HepG2 (cell line): Measurements from ENCODE around the gene WDR81. TPM values are rescaled to one million over a fixed set of nuclear protein-coding genes. Genes with fewer than 3 reads are reported as not detected.

Experiments used
- ARNTL ChIP-seq: sonication (generic); formaldehyde crosslinking; IDR thresholded peaks from 2 replicates; pipeline ENCODE4 v1.4.0; 2020; ENCODE audit warnings: mild to moderate bottlenecking, missing genetic modification reagents
- BORCS8-MEF2B ChIP-seq: sonication (generic); formaldehyde crosslinking; IDR thresholded peaks from 2 replicates; pipeline ENCODE4 v1.8.0; 2022; ENCODE audit warnings: mild to moderate bottlenecking, missing genetic modification reagents
- CEBPG ChIP-seq: IDR thresholded peaks from 2 replicates; pipeline ENCODE4 v1.6.1; 2016
- CSRNP2 ChIP-seq: sonication (generic); formaldehyde crosslinking; conservative IDR thresholded peaks from 2 replicates; pipeline ENCODE4 v1.8.0; 2022; ENCODE audit warnings: low read depth, missing genetic modification reagents
- DZIP1 ChIP-seq: sonication (generic); formaldehyde crosslinking; IDR thresholded peaks from 2 replicates; pipeline ENCODE4 v1.5.0; 2020; ENCODE audit warnings: mild to moderate bottlenecking, missing genetic modification reagents
- ELK4 ChIP-seq: sonication (generic); formaldehyde crosslinking; IDR thresholded peaks from 2 replicates; pipeline ENCODE4 v1.9.0; 2021; ENCODE audit warnings: missing genetic modification reagents, borderline replicate concordance
- EP300 ChIP-seq, 3 experiments: sonication (generic) in 1 of 3; formaldehyde crosslinking in 1 of 3; IDR thresholded peaks; 2 replicates each; pipeline versions ENCODE4 v1.5.1 to v1.6.1; 2011 to 2020; ENCODE audit warnings: low read depth in 2 of 3, low read length in 2 of 3, borderline replicate concordance in 1 of 3, improper control_type of control experiment in 1 of 3, mild to moderate bottlenecking in 1 of 3, missing genetic modification reagents in 1 of 3, moderate library complexity in 1 of 3
- MEIS1 ChIP-seq: sonication (generic); formaldehyde crosslinking; IDR thresholded peaks from 2 replicates; pipeline ENCODE4 v1.9.0; 2021; ENCODE audit warnings: mild to moderate bottlenecking, missing genetic modification reagents, moderate library complexity, borderline replicate concordance
- NKX3-1 ChIP-seq: sonication (generic); formaldehyde crosslinking; IDR thresholded peaks from 2 replicates; pipeline ENCODE4 v1.5.0; 2020; ENCODE audit warnings: missing genetic modification reagents
- PHB2 ChIP-seq: fragments of 450-650 bp; IDR thresholded peaks from 2 replicates; pipeline ENCODE4 v1.6.1; 2018; ENCODE audit not compliant: partially characterized antibody
- RBM22 ChIP-seq: fragments of 200-400 bp; formaldehyde crosslinking; optimal IDR thresholded peaks from 2 replicates; pipeline ENCODE3; 2017; ENCODE audit warnings: mild to moderate bottlenecking, low read length, moderate library complexity
- RNF2 ChIP-seq: fragments of 450-650 bp; conservative IDR thresholded peaks from 2 replicates; pipeline ENCODE4 v1.6.1; 2016; ENCODE audit warnings: low read depth
- ZBTB14 ChIP-seq: sonication (generic); formaldehyde crosslinking; IDR thresholded peaks from 2 replicates; pipeline ENCODE4 v1.4.0; 2020; ENCODE audit warnings: missing genetic modification reagents
- ZNF143 ChIP-seq: sonication (generic); formaldehyde crosslinking; IDR thresholded peaks from 2 replicates; pipeline ENCODE4 v1.4.0; 2020; ENCODE audit warnings: missing genetic modification reagents
- ZNF234 ChIP-seq: sonication (generic); formaldehyde crosslinking; conservative IDR thresholded peaks from 2 replicates; pipeline ENCODE4 v1.5.1; 2020; ENCODE audit warnings: mild to moderate bottlenecking, missing genetic modification reagents
- ZNF30 ChIP-seq: sonication (generic); formaldehyde crosslinking; IDR thresholded peaks from 2 replicates; pipeline ENCODE4 v1.5.0; 2020; ENCODE audit warnings: mild to moderate bottlenecking, missing genetic modification reagents
- ZNF451 ChIP-seq: sonication (generic); formaldehyde crosslinking; IDR thresholded peaks from 2 replicates; pipeline ENCODE4 v1.5.0; 2020; ENCODE audit warnings: mild to moderate bottlenecking, missing genetic modification reagents
- ZNF678 ChIP-seq: sonication (generic); formaldehyde crosslinking; IDR thresholded peaks from 2 replicates; pipeline ENCODE4 v1.4.0; 2020; ENCODE audit warnings: mild to moderate bottlenecking, missing genetic modification reagents
- ZNF7 ChIP-seq: IDR thresholded peaks from 2 replicates; pipeline ENCODE4 v1.6.1; 2016; ENCODE audit warnings: missing biosample characterization, missing genetic modification reagents
- ZNF766 ChIP-seq: sonication (generic); formaldehyde crosslinking; IDR thresholded peaks from 2 replicates; pipeline ENCODE4 v1.5.0; 2020; ENCODE audit warnings: missing genetic modification reagents, borderline replicate concordance
- ZSCAN31 ChIP-seq: sonication (generic); formaldehyde crosslinking; IDR thresholded peaks from 2 replicates; pipeline ENCODE4 v1.5.0; 2020; ENCODE audit warnings: low read depth, mild to moderate bottlenecking, missing genetic modification reagents
- polyA plus RNA-seq, 8 experiments: library from polyadenylated mRNA; depleted of rRNA in 3 of 8; stranded (reverse) in 7 of 8; unstranded in 1 of 8; fragments of >200 nt; fragmentation: Illumina TruSeq in 4 of 8; extraction: Trizol in 4 of 8; gene quantifications; 2 replicates each; pipeline versions ENCODE4 v1.2.1 to v1.2.3, GENCODE V29; 2011 to 2016; ENCODE audit warnings: low read depth in 4 of 8, missing spikeins in 1 of 8, mixed read lengths in 1 of 8; ENCODE audit not compliant: insufficient read depth in 1 of 8
- total RNA-seq, 5 experiments: library from RNA; depleted of rRNA; stranded (reverse); fragments of >200 nt; fragmentation: Illumina TruSeq; extraction: Trizol; gene quantifications; 2 replicates each; pipeline ENCODE4 v1.2.3, GENCODE V29; 2016; ENCODE audit warnings: low read depth in 1 of 5

Gene WDR81
- total and polyA plus RNA-seq, 2 of the 13 experiments (the other 11 are each of a cell fraction or from before 2014, with no cell fraction given), result 9.1 to 16.7 TPM

- no peak; the same call in 1 of the 2 replicates for TF ChIP-seq NKX3-1 (CRISPR knock-in tag)
- TF ChIP-seq ZNF451 (CRISPR knock-in tag), result no peak
- 0 out of 2 replicates have a peak, but pooled peaks have one; percentile 48 for TF ChIP-seq ZNF30
- TF ChIP-seq MEIS1 (CRISPR knock-in tag), result no peak
- TF ChIP-seq RBM22, result no peak
- TF ChIP-seq ZSCAN31 (CRISPR knock-in tag), result 0 out of 2 replicates have a peak, but pooled peaks have one; percentile 47
- 0 out of 2 replicates have a peak, but pooled peaks have one; percentile 44 for TF ChIP-seq RNF2
- peak; percentile 69 for TF ChIP-seq ZBTB14
- 0 out of 4 replicates have a peak, but pooled peaks of 1 of the 2 experiments have one; percentile 7 for TF ChIP-seq EP300 (IDR thresholded peaks at IDR 0.05; ENCODE audit: low read depth in 2 of 2, low read length in 2 of 2)
- TF ChIP-seq EP300 (CRISPR knock-in tag; IDR thresholded peaks at IDR 0.05; ENCODE audit: borderline replicate concordance), result no peak
- TF ChIP-seq ZNF766 (CRISPR knock-in tag), result no peak
- TF ChIP-seq DZIP1, result peak; percentile 92; the same call in 1 of the 2 replicates
- no peak for TF ChIP-seq PHB2
- no peak for TF ChIP-seq CSRNP2 (CRISPR knock-in tag)
- TF ChIP-seq ELK4 (CRISPR knock-in tag), result no peak
- TF ChIP-seq ZNF143, result no peak
- no peak for TF ChIP-seq ARNTL (CRISPR knock-in tag)
- peak; percentile 70; the same call in 1 of the 2 replicates for TF ChIP-seq BORCS8-MEF2B
- no peak for TF ChIP-seq ZNF7
- TF ChIP-seq ZNF678 (CRISPR knock-in tag), result no peak
- no peak for TF ChIP-seq ZNF234
- TF ChIP-seq CEBPG, result peak; percentile 58
Measured at GRCh38 chr17:1684378-1685189, 39.9 kb upstream of the WDR81 start, which contains the start of gene PRPF8 (continued).
